ENCODE data around the gene GULP1.

GULP1 gene

DNA sequence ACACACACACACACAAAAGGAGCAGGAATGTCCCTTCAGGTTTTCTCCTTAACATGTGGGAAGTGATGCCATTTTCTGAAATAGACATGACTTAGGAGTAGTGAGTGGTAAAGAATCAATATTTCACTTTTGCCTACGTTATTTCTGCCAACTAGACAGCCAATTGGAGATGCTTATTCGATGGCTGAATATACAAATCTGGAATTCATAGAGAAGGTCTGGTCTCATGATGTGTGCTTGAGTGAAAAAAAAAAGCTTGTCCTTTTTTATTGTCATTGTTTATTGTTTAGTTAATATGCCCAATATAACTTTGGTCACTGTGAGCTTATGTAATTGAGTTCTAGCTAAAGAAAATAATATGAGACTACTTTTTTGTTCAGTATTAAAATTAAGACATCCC lies 284.3 kb downstream of the GULP1 start:
- TF ChIP-seq ZNF350 (tag by site-specific recombination; IDR thresholded peaks at IDR 0.05) (no peak), ZNF24 (tag by site-specific recombination; IDR thresholded peaks at IDR 0.05) (no peak), KLF9 (tag by site-specific recombination; IDR thresholded peaks at IDR 0.05; ENCODE audit: low read depth) (no peak), ZNF473 (tag by site-specific recombination; IDR thresholded peaks at IDR 0.05) (no peak), ZNF624 (tag by site-specific recombination; IDR thresholded peaks at IDR 0.05) (no peak), SALL2 (tag by site-specific recombination; IDR thresholded peaks at IDR 0.05; ENCODE audit: borderline replicate concordance) (no peak), ZBTB17 (tag by site-specific recombination; IDR thresholded peaks at IDR 0.05) (no peak), KLF7 (tag by site-specific recombination; IDR thresholded peaks at IDR 0.05; ENCODE audit: borderline replicate concordance) (no peak), ZNF132 (tag by site-specific recombination; IDR thresholded peaks at IDR 0.05; ENCODE audit: borderline replicate concordance) (no peak), ZNF292 (tag by site-specific recombination; IDR thresholded peaks at IDR 0.05; ENCODE audit: borderline replicate concordance, low read depth) (no peak)
- TF ChIP-seq, protein P1, sequence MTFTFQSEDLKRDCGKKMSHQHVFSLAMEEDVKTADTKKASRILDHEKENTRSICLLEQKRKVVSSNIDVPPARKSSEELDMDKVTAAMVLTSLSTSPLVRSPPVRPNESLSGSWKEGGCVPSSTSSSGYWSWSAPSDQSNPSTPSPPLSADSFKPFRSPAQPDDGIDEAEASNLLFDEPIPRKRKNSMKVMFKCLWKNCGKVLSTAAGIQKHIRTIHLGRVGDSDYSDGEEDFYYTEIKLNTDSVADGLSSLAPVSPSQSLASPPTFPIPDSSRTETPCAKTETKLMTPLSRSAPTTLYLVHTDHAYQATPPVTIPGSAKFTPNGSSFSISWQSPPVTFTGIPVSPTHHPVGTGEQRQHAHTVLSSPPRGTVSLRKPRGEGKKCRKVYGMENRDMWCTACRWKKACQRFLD (tag by site-specific recombination; IDR thresholded peaks at IDR 0.05): no peak
- TF ChIP-seq, protein P2, sequence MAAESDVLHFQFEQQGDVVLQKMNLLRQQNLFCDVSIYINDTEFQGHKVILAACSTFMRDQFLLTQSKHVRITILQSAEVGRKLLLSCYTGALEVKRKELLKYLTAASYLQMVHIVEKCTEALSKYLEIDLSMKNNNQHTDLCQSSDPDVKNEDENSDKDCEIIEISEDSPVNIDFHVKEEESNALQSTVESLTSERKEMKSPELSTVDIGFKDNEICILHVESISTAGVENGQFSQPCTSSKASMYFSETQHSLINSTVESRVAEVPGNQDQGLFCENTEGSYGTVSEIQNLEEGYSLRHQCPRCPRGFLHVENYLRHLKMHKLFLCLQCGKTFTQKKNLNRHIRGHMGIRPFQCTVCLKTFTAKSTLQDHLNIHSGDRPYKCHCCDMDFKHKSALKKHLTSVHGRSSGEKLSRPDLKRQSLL (tag by site-specific recombination; IDR thresholded peaks at IDR 0.05): no peak
- TF ChIP-seq, protein P3, sequence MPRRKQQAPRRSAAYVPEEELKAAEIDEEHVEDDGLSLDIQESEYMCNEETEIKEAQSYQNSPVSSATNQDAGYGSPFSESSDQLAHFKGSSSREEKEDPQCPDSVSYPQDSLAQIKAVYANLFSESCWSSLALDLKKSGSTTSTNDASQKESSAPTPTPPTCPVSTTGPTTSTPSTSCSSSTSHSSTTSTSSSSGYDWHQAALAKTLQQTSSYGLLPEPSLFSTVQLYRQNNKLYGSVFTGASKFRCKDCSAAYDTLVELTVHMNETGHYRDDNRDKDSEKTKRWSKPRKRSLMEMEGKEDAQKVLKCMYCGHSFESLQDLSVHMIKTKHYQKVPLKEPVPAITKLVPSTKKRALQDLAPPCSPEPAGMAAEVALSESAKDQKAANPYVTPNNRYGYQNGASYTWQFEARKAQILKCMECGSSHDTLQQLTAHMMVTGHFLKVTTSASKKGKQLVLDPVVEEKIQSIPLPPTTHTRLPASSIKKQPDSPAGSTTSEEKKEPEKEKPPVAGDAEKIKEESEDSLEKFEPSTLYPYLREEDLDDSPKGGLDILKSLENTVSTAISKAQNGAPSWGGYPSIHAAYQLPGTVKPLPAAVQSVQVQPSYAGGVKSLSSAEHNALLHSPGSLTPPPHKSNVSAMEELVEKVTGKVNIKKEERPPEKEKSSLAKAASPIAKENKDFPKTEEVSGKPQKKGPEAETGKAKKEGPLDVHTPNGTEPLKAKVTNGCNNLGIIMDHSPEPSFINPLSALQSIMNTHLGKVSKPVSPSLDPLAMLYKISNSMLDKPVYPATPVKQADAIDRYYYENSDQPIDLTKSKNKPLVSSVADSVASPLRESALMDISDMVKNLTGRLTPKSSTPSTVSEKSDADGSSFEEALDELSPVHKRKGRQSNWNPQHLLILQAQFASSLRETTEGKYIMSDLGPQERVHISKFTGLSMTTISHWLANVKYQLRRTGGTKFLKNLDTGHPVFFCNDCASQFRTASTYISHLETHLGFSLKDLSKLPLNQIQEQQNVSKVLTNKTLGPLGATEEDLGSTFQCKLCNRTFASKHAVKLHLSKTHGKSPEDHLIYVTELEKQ (tag by site-specific recombination; IDR thresholded peaks at IDR 0.05; ENCODE audit: borderline replicate concordance): no peak
- TF ChIP-seq, protein P4, sequence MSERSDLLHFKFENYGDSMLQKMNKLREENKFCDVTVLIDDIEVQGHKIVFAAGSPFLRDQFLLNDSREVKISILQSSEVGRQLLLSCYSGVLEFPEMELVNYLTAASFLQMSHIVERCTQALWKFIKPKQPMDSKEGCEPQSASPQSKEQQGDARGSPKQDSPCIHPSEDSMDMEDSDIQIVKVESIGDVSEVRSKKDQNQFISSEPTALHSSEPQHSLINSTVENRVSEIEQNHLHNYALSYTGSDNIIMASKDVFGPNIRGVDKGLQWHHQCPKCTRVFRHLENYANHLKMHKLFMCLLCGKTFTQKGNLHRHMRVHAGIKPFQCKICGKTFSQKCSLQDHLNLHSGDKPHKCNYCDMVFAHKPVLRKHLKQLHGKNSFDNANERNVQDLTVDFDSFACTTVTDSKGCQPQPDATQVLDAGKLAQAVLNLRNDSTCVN (tag by site-specific recombination; optimal IDR thresholded peaks at IDR 0.05): no peak
- no peaks in the 10 kb centered on the region for H3K9me3 ChIP-seq (ENCODE audit: control insufficient read depth, insufficient read depth, low read depth, low read length)
- CTCF ChIA-PET: interaction anchor here (0.5 kb wide), 1 partner anchor 389 kb away, joined by 3 read pairs; no protein-coding TSS in a partner anchor
- POLR2A ChIA-PET: no interaction called here
- no peaks in the 10 kb centered on the region for H3K36me3 ChIP-seq (ENCODE audit: control insufficient read depth in 2 of 2, insufficient read depth in 1 of 2, low read length in 2 of 2)
- no peak overlapping the region for H3K27ac ChIP-seq (ENCODE audit: extremely low read depth, low read depth, low read length)
- no peak overlapping the region for H3K4me3 ChIP-seq (ENCODE audit: low read depth, low read length)
- H3K4me1 ChIP-seq (ENCODE audit: control insufficient read depth, insufficient read depth, low read length): peaks cover 3% of the 10 kb centered on the region; the same call in 1 of the 2 replicates

DNA sequence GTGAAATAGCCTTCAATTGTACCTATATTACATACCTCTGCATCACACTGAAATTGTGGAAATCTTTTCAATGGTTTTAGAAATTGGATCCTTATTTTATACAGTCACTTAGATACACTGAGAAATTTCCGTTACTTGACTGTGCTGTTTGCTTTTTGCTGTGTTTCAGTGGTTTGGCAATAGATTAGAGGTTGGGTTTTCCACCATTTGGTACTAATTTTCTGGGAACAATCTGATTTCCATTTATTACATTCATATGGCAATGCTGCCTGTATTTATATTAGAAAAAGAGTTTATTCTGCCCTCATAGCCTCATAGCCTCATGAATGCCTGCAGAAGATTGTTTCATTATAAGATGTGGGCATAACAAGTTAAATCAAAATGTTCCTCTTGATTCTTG lies 285.0 kb downstream of the GULP1 start:
- H3K27ac ChIP-seq (ENCODE audit: extremely low read depth, low read depth, low read length): no peak overlapping the region
- H3K9me3 ChIP-seq (ENCODE audit: control insufficient read depth, insufficient read depth, low read depth, low read length): no peaks in the 10 kb centered on the region
- CTCF ChIA-PET: interaction anchor here (0.5 kb wide), 1 partner anchor 388 kb away, joined by 3 read pairs; no protein-coding TSS in a partner anchor
- no peak overlapping the region for H3K4me3 ChIP-seq (ENCODE audit: low read depth, low read length)
- H3K4me1 ChIP-seq (ENCODE audit: control insufficient read depth, insufficient read depth, low read length): peaks cover 3% of the 10 kb centered on the region; the same call in 1 of the 2 replicates
- H3K36me3 ChIP-seq (ENCODE audit: control insufficient read depth in 2 of 2, insufficient read depth in 1 of 2, low read length in 2 of 2): no peaks in the 10 kb centered on the region
- POLR2A ChIA-PET: no interaction called here
- TF ChIP-seq ZBTB17 (tag by site-specific recombination; IDR thresholded peaks at IDR 0.05) (no peak), BCL11A (tag by site-specific recombination; IDR thresholded peaks at IDR 0.05; ENCODE audit: low read depth) (no peak), ZNF791 (tag by site-specific recombination; IDR thresholded peaks at IDR 0.05) (no peak), ZFHX2 (tag by site-specific recombination; conservative IDR thresholded peaks at IDR 0.05) (no peak), ZNF560 (tag by site-specific recombination; IDR thresholded peaks at IDR 0.05; ENCODE audit: borderline replicate concordance) (no peak), SETDB1 (IDR thresholded peaks at IDR 0.05; ENCODE audit: insufficient read length, low read length) (no peak), KLF16 (tag by site-specific recombination; IDR thresholded peaks at IDR 0.05) (no peak), BCL11B (tag by site-specific recombination; IDR thresholded peaks at IDR 0.05; ENCODE audit: low read depth) (no peak), ZSCAN23 (tag by site-specific recombination; IDR thresholded peaks at IDR 0.05) (no peak), ZNF202 (tag by site-specific recombination; IDR thresholded peaks at IDR 0.05; ENCODE audit: borderline replicate concordance) (no peak)
- TF ChIP-seq, protein P5, sequence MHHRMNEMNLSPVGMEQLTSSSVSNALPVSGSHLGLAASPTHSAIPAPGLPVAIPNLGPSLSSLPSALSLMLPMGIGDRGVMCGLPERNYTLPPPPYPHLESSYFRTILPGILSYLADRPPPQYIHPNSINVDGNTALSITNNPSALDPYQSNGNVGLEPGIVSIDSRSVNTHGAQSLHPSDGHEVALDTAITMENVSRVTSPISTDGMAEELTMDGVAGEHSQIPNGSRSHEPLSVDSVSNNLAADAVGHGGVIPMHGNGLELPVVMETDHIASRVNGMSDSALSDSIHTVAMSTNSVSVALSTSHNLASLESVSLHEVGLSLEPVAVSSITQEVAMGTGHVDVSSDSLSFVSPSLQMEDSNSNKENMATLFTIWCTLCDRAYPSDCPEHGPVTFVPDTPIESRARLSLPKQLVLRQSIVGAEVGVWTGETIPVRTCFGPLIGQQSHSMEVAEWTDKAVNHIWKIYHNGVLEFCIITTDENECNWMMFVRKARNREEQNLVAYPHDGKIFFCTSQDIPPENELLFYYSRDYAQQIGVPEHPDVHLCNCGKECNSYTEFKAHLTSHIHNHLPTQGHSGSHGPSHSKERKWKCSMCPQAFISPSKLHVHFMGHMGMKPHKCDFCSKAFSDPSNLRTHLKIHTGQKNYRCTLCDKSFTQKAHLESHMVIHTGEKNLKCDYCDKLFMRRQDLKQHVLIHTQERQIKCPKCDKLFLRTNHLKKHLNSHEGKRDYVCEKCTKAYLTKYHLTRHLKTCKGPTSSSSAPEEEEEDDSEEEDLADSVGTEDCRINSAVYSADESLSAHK (tag by site-specific recombination; IDR thresholded peaks at IDR 0.05): no peak
- TF ChIP-seq, protein P6, sequence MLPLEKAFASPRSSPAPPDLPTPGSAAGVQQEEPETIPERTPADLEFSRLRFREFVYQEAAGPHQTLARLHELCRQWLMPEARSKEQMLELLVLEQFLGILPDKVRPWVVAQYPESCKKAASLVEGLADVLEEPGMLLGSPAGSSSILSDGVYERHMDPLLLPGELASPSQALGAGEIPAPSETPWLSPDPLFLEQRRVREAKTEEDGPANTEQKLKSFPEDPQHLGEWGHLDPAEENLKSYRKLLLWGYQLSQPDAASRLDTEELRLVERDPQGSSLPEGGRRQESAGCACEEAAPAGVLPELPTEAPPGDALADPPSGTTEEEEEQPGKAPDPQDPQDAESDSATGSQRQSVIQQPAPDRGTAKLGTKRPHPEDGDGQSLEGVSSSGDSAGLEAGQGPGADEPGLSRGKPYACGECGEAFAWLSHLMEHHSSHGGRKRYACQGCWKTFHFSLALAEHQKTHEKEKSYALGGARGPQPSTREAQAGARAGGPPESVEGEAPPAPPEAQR (tag by site-specific recombination; IDR thresholded peaks at IDR 0.05): no peak

All from HEK293 (cell line).